ENCODE data around the gene PMPCA.

The PMPCA gene

DNA sequence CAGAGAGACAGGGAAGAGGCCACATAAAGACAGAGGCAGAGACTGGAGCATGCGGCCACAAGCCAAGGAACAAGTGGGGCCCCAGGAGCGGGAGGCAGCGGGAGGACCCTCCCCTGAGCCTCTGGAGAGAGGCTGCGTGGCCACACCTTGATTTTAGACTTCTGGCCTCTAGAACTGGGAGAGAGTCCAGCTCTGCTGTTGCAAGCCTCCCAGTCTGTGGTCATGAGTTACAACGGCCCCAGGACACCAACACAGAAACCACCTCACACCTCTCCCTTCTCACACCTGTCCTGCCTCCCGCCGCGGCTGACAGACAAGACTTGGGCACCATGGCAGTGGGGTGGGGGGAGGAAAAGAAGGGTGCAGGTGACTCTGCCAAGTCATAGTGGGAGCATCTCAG, 27.0 kb downstream of the PMPCA start:
- no peak for DNase-seq

DNA sequence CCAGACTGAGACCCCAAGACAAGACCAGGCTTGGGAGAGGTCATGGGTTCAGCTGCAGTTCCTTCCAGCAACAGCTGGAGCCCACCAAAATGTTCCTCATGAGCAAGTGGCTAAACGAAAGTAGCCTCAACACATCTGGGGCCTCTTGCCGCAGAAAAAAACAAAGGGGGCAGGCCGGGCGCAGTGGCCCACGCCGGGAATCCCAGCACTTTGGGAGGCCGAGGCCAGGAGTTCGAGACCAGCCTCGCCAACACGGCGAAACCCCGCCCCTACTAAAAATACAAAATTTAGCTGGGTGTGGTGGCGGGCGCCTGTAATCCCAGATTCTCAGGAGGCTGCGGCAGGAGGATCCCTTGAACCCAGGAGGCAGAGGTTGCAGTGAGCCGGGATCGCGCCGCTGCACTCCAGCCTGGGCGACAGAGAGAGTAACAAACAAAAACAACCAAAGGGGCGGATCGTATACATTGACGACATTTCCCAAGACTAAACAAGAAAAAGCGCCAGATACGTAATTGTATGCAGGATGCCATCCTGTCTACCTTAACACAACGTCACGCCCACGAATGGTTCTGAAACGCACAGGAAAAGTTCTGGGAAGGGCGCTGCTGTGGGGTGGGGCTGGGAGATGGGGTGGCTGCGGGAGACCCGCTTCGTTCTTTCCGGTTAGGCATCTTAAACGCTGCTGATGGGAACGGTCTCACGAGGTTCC, 27.5 kb downstream of the PMPCA start:
- DNase-seq = peak in 1 of 5 experiments; percentile 39

DNA sequence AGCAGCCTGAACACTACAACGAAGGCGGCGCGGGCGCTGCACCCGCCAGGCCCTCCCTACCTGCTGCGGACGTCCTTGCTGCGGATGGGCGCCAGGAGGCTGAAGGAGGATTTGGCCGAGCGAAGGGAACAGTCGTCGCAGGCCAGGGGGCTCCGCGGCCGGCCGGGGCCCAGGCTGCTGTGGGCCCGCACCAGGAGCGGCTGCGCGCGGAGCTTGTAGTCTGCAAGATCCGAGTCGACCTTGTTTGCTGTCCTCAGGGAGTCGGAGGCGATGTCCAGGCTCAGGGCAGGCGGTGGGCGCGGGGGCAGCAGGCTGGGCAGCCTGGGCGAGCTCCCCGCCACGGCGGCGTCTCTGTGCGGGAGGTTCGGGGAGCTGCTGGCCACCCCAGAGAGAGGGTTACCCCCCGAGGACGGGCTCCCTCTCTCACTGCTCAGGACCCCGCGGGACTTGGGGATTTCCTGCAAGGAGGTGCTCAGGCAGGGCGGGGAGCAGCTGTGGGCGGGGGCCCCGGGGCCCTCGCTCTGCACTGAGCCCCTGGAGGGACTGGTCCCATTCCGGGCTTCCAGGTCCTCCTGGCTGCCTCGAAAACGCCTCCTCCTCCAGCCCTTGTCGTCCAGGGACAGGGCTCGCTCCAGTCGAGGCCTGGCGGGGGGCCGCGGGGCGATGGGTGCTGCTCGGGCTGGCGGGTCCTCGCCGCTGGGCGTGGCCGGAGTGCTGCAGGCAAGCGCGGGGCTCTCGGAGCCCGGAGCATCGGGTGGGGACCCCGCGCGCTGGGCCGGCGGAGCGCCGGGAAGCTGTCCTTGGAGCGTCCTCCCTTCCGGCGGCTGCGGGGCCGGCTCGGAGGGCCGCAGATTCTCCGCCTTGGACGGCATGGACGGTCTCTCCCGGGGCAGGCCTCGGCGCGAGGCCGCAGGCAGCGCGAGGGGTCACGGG, 28.4 kb downstream of the PMPCA start:
- peak; percentile 33 to 70 (median 43) for DNase-seq

DNA sequence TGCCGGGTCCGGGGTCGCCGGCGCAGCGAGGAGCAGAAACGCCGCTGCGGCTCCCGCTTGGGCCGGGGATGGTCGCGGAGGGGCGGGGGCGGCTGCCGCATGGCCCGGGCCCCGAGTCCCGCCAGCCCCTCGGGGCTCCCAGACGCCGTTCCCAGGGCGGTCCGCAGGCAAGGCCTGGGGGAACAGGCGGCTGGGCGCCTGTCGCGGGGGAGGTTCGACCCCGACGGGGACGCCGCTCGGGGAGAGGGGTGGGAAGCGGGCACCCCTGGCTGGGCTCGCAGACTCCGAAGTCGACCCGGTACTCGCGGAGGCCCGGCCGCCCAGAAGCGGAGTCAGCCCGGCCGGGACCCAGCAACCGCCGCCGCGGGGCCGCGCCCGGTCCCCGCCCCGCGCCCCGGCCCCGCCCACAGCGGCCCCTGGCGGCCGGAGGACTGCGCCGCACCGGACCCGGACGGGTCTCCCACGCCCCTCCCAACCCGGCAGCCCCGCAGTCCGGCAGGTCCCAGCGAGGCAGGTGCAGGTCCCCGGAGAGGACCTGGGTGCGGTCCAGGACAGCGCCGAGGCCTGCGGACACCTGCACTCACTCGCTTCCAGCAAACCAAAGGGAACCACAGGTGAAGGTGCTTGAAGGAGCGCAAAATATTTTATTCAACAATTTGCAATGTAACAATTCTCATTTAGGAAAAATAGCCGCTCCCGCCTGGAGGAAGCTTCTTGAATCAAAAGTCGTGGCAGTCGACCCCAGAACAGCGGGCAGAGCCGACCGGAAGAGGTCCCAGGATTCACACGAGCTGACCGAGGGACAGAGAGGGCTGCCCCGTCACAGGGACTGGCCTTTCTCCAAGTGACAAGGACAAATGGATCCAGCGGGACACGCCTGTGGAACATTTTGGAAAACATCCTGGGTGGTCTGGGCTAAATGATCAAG, 29.3 kb downstream of the PMPCA start, which contains the start of gene INPP5E:
Gene INPP5E (minus strand): TSS at position 365 of the 928 bp plus-strand sequence. CDS start 426 bp downstream, outside the sequence.
- DNase-seq = peak; percentile 75 to 83 (median 78)

GRCh38 chr9:136441191-136441680, 30.8 kb downstream of the PMPCA start:
- DNase-seq = no peak

DNA sequence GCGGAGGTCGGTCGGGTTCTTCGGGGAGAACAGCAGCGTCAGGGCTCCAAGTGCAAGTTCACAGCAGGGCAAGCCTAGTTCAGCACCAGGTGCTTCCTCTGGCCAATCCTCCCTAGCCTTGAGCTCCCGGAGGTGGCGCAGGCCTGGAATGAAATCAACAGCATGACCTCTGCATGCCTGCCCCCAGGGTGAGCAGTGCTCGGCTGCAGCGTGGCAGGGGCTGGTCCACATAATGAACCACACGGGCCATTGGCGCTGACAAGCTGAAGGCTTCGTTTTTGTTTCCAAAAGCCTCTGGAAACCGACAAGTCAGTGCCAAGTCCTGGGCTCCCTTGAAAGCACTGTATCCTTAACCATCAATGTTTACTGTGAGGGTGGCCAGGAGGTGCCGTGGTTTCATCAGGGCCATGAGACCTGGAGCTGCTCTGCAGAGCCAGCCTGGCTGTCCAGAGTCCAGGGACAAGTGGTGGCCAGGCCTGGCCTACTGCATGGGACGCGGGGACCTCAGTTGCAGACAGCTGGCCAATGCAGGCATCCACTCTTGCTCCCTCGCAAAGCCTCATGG, 31.3 kb downstream of the PMPCA start:
- DNase-seq = no peak

- DNase-seq = no peak
Observed at GRCh38 chr9:136442265-136442664, 31.8 kb downstream of the PMPCA start.

GRCh38 chr9:136443087-136443486, 32.6 kb downstream of the PMPCA start:
- no peak for DNase-seq

DNA sequence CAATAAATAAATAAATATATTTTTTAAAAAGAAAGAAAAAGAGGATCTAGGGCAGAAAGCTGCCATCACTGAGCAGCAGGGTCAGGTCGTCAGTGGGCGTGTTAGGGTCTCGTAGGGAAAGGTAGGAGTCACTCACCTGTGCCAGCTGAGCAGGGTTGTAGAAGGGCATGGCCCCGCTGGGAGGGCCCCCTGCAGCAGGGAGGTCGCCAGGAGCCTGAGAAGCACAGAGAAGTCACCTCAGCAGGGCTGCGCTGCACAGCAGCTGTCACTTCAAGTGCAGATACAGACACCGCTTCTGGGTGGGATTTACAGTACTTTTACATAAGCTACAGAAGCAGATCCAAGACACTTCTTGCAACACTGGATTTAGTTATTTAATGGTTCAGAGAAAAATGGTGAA, 33.2 kb downstream of the PMPCA start:
- DNase-seq = no peak

GRCh38 chr9:136444102-136444501, 33.6 kb downstream of the PMPCA start:
- no peak for DNase-seq

- DNase-seq = no peak
Observed at GRCh38 chr9:136445799-136446198, 35.3 kb downstream of the PMPCA start.

GRCh38 chr9:136447173-136447778, 36.8 kb downstream of the PMPCA start:
- DNase-seq = no peak

DNA sequence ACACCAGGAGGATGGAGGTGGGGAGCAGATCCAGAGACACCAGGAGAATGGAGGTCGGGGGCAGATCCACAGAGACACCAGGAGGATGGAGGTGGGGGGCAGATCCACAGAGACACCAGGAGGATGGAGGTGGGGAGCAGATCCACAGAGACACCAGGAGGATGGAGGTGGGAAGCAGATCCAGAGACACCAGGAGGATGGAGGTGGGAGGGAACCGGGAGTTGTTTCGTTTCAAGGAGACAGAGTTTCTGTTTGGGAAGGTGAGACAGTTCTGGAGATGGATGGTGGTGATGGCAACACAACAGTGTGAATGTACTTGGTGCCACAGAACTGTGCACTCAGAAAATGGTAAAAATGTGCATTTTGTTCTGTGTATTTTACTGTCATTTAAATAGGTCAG, 38.2 kb downstream of the PMPCA start:
- DNase-seq = no peak

GRCh38 chr9:136451221-136451877, 40.9 kb downstream of the PMPCA start:
- DNase-seq = no peak

- no peak for DNase-seq
Observed at GRCh38 chr9:136453326-136453725, 42.9 kb downstream of the PMPCA start.

DNA sequence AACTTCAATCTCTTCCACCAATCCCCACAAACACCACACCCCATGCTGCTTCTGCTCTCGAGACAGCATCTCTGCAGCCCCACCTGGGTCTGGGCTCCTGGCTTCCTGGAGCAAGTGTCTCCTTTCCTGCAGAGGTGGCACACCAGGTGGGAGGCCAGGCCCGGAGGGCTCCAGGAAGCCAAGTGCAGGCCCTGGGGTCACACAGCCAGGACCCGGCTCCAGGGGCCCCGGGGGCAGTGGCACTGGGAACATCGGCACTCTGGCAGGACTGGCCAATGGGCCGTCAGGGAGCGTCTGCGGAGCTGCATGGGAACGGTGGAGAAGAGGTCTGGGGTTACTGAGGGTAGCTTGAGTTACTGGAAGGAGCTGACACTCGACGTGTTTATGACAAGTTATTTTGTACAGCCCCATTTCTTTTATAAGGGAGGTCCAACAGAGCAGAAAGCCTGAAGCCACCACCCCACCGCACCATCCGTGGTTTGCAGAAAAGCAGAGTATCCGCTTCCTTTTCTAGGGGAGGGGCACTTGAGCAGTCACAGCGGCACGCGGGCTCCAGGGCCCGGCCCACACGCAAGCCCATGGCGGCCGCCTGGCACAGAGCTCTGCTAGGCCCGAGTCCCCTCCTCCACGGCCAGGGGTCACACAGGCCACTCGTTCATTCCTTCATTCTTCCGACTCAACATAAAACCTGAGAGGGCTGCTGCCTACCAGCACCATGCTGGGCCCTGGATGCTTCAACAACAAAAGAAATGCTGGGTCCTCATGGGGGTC, 43.8 kb downstream of the PMPCA start:
- no peak for DNase-seq

GRCh38 chr9:136455043-136456002, 44.9 kb downstream of the PMPCA start:
- DNase-seq = no peak

GRCh38 chr9:136456258-136456657, 45.8 kb downstream of the PMPCA start:
- DNase-seq = no peak

- no peak for DNase-seq
Observed at GRCh38 chr9:136457326-136457725, 46.9 kb downstream of the PMPCA start.
